GM18909 (cell line): ENCODE measurements around the gene GALNT9.

ENCODE experiments used
- ATAC-seq: cut with Tn5 transposase; IDR thresholded peaks from one replicate; pipeline ENCODE4 v1.9.1; 2021; ENCODE audit warnings: mild to moderate bottlenecking; ENCODE audit not compliant: unreplicated experiment, poor library complexity

The GALNT9 gene

GRCh38 chr12:132328282-132329029 lies 933 bp downstream of the GALNT9 start:
- no peak for ATAC-seq

- ATAC-seq: no peak
Measured at GRCh38 chr12:132327336-132328171, 1.8 kb downstream of the GALNT9 start.

GRCh38 chr12:132326646-132327045 lies 2.7 kb downstream of the GALNT9 start:
- ATAC-seq: no peak

- no peak for ATAC-seq
Measured at GRCh38 chr12:132325733-132326130, 3.7 kb downstream of the GALNT9 start.

- ATAC-seq: no peak
Measured at GRCh38 chr12:132324841-132325732, 4.3 kb downstream of the GALNT9 start.

- ATAC-seq: no peak
Measured at GRCh38 chr12:132324173-132324572, 5.2 kb downstream of the GALNT9 start.

GRCh38 chr12:132323171-132324010 lies 6.0 kb downstream of the GALNT9 start:
- ATAC-seq: no peak

- ATAC-seq: no peak
Measured at GRCh38 chr12:132322206-132323132, 6.9 kb downstream of the GALNT9 start.

GRCh38 chr12:132321321-132322118 lies 7.9 kb downstream of the GALNT9 start:
- no peak for ATAC-seq

GRCh38 chr12:132320767-132321211 lies 8.6 kb downstream of the GALNT9 start:
- no peak for ATAC-seq

- no peak for ATAC-seq
Measured at GRCh38 chr12:132319991-132320570, 9.3 kb downstream of the GALNT9 start.

- no peak for ATAC-seq
Measured at GRCh38 chr12:132319359-132319950, 9.9 kb downstream of the GALNT9 start.

GRCh38 chr12:132318618-132319033 lies 10.8 kb downstream of the GALNT9 start:
- no peak for ATAC-seq

- ATAC-seq: no peak
Measured at GRCh38 chr12:132318135-132318534, 11.3 kb downstream of the GALNT9 start.

- no peak for ATAC-seq
Measured at GRCh38 chr12:132317233-132317938, 12.0 kb downstream of the GALNT9 start.

- no peak for ATAC-seq
Measured at GRCh38 chr12:132316497-132317232, 12.7 kb downstream of the GALNT9 start.
